K562 (cell line): ENCODE measurements around the gene BLOC1S4. TPM values are rescaled to one million over a fixed set of nuclear protein-coding genes. Genes with fewer than 3 reads are reported as not detected.

Source experiments
- BCOR ChIP-seq: fragments of 450-650 bp; IDR thresholded peaks from 2 replicates; pipeline ENCODE4 v1.6.1; 2016
- BHLHE40 ChIP-seq: IDR thresholded peaks from 2 replicates; pipeline ENCODE4 v1.6.1; 2011; ENCODE audit warnings: low read length, improper control_type of control experiment
- CEBPB ChIP-seq: fragments of 450-650 bp; IDR thresholded peaks from 2 replicates; pipeline ENCODE4 v1.6.1; 2016; ENCODE audit warnings: missing genetic modification characterization, missing compliant biosample characterization
- CHD2 ChIP-seq: IDR thresholded peaks from 2 replicates; pipeline ENCODE4 v1.6.1; 2011; ENCODE audit warnings: low read depth, low read length
- DACH1 ChIP-seq: fragments of 450-650 bp; IDR thresholded peaks from 2 replicates; pipeline ENCODE4 v1.6.1; 2018; ENCODE audit not compliant: partially characterized antibody
- ETS1 ChIP-seq: conservative IDR thresholded peaks from 2 replicates; pipeline ENCODE4 v1.6.1; 2011; ENCODE audit warnings: low read depth, mild to moderate bottlenecking, low read length; ENCODE audit not compliant: control insufficient read depth
- FOXO4 ChIP-seq: fragments of 450-650 bp; formaldehyde crosslinking; IDR thresholded peaks from 2 replicates; pipeline ENCODE4 v1.4.0; 2020; ENCODE audit warnings: mild to moderate bottlenecking, moderate library complexity
- HDAC6 ChIP-seq: IDR thresholded peaks from 2 replicates; pipeline ENCODE4 v1.6.1; 2012; ENCODE audit warnings: low read depth, mild to moderate bottlenecking, control low read depth, inconsistent platforms, low read length, moderate library complexity
- HNRNPLL ChIP-seq: fragments of 200-400 bp; formaldehyde crosslinking; IDR thresholded peaks from 2 replicates; pipeline ENCODE4 v1.6.1; 2017; ENCODE audit warnings: low read length, low read depth, mild to moderate bottlenecking; ENCODE audit not compliant: poor library complexity, severe bottlenecking
- MAFK ChIP-seq: IDR thresholded peaks from 2 replicates; pipeline ENCODE4 v1.6.1; 2011; ENCODE audit warnings: low read length, improper control_type of control experiment
- MCM3 ChIP-seq: fragments of 450-650 bp; IDR thresholded peaks from 2 replicates; pipeline ENCODE4 v1.6.1; 2016
- PKNOX1 ChIP-seq: fragments of 450-650 bp; IDR thresholded peaks from 2 replicates; pipeline ENCODE4 v1.6.1; 2016
- POU5F1 ChIP-seq: fragments of 150-350 bp; IDR thresholded peaks from 2 replicates; pipeline ENCODE4 v1.6.1; 2014; ENCODE audit warnings: borderline replicate concordance, low read length, low read depth, mild to moderate bottlenecking; ENCODE audit not compliant: partially characterized antibody
- PRMT5 ChIP-seq: sonication (generic); formaldehyde crosslinking; IDR thresholded peaks from 2 replicates; pipeline ENCODE4 v1.5.0; 2020; ENCODE audit warnings: missing genetic modification reagents
- RFX1 ChIP-seq: fragments of 450-650 bp; IDR thresholded peaks from 2 replicates; pipeline ENCODE4 v1.6.1; 2016; ENCODE audit warnings: mild to moderate bottlenecking, moderate library complexity
- SMC3 ChIP-seq: conservative IDR thresholded peaks from 2 replicates; pipeline ENCODE4 v1.6.1; 2011; ENCODE audit warnings: low read depth, low read length, improper control_type of control experiment; ENCODE audit not compliant: insufficient read depth
- TRIM28 ChIP-seq: fragments of 450-650 bp; IDR thresholded peaks from 2 replicates; pipeline ENCODE4 v1.6.1; 2017
- TSHZ1 ChIP-seq: fragments of 250-450 bp; sonication (Bioruptor Pico); IDR thresholded peaks from 2 replicates; pipeline ENCODE4 v1.4.0; 2020; ENCODE audit warnings: mild to moderate bottlenecking, moderate library complexity
- XRCC5 ChIP-seq: fragments of 200-400 bp; formaldehyde crosslinking; IDR thresholded peaks from 2 replicates; pipeline ENCODE4 v1.6.1; 2017; ENCODE audit warnings: low read depth, mild to moderate bottlenecking, low read length
- ZNF146 ChIP-seq: IDR thresholded peaks from one replicate; pipeline ENCODE4 v1.6.1; 2018; ENCODE audit warnings: missing compliant biosample characterization; ENCODE audit not compliant: unreplicated experiment
- ZNF165 ChIP-seq: fragments of 250-450 bp; sonication (Bioruptor Pico); IDR thresholded peaks from 2 replicates; pipeline ENCODE4 v1.4.0; 2020; ENCODE audit warnings: borderline replicate concordance
- ZNF197 ChIP-seq: fragments of 200-800 bp; sonication (Bioruptor generic); IDR thresholded peaks from 2 replicates; pipeline ENCODE4 v1.6.1; 2016; ENCODE audit warnings: low read depth, missing genetic modification characterization, missing compliant biosample characterization
- ZNF212 ChIP-seq: fragments of 450-650 bp; formaldehyde crosslinking; IDR thresholded peaks from 2 replicates; pipeline ENCODE4 v1.4.0; 2020; ENCODE audit warnings: mild to moderate bottlenecking
- ZNF324 ChIP-seq: fragments of 250-450 bp; sonication (Bioruptor Pico); IDR thresholded peaks from 2 replicates; pipeline ENCODE4 v1.4.0; 2020; ENCODE audit warnings: mild to moderate bottlenecking
- polyA plus RNA-seq, 8 experiments: library from polyadenylated mRNA; depleted of rRNA in 4 of 8; stranded (reverse) in 5 of 8; unstranded in 3 of 8; fragments of >200 nt; fragmentation: Nextera tagmentation in 2 of 8; fragmentation: Illumina TruSeq in 1 of 8; extraction: Ambion mirVana in 2 of 8; extraction: Trizol in 1 of 8; gene quantifications; 2 replicates each; pipeline versions ENCODE4 v1.2.1 to v1.2.3, GENCODE V29; 2011 to 2014; ENCODE audit warnings: inconsistent platforms in 1 of 8, missing spikeins in 1 of 8
- total RNA-seq, 7 experiments: library from RNA; depleted of rRNA in 6 of 7; stranded (reverse); fragments of >200 nt in 6 of 7; fragmentation: Illumina TruSeq in 2 of 7; extraction: Trizol in 2 of 7; gene quantifications; 2 replicates each; pipeline versions ENCODE4 v1.2.1 to v1.2.3, GENCODE V29; 2011 to 2021; ENCODE audit warnings: low replicate concordance in 1 of 7

The BLOC1S4 gene
- total and polyA plus RNA-seq, 9 of the 15 experiments (the other 6 are each of a cell fraction or from before 2014, with no cell fraction given): 3.1 to 31.6 (median 11.2) TPM

GRCh38 chr4:6730603-6731317 lies 14.8 kb downstream of the BLOC1S4 start (continued):
- peak; percentile 90 for TF ChIP-seq ZNF197 (CRISPR knock-in tag)
- peak; percentile 61; the same call in 1 of the 2 replicates for TF ChIP-seq PKNOX1
- TF ChIP-seq HDAC6: no peak
- TF ChIP-seq ZNF324 (CRISPR knock-in tag): no peak
- no peak for TF ChIP-seq CEBPB (tag)
- TF ChIP-seq ETS1: no peak
- TF ChIP-seq DACH1: no peak
- TF ChIP-seq POU5F1: no peak
- no peak; the same call in 1 of the 2 replicates for TF ChIP-seq CHD2
- TF ChIP-seq BCOR: peak; percentile 78
- no peak for TF ChIP-seq MCM3
- TF ChIP-seq FOXO4 (CRISPR knock-in tag): no peak
- TF ChIP-seq RFX1: no peak
- no peak for TF ChIP-seq ZNF146 (CRISPR knock-in tag)
- no peak for TF ChIP-seq TRIM28
- no peak for TF ChIP-seq ZNF165 (CRISPR knock-in tag)
- no peak for TF ChIP-seq PRMT5 (CRISPR knock-in tag)
- TF ChIP-seq MAFK: no peak; the same call in 1 of the 2 replicates
- TF ChIP-seq BHLHE40: peak; percentile 64
- no peak for TF ChIP-seq TSHZ1 (CRISPR knock-in tag)
- 0 out of 2 replicates have a peak, but pooled peaks have one; percentile 19 for TF ChIP-seq XRCC5
- TF ChIP-seq SMC3: no peak
- peak; percentile 20 for TF ChIP-seq HNRNPLL
- no peak for TF ChIP-seq ZNF212
